ENCODE measurements around the gene PHF21A. TPM values are rescaled to one million over a fixed set of nuclear protein-coding genes. Genes with fewer than 3 reads are reported as not detected.
"Not testable (repeated sequence)": the region's sequence is repeated elsewhere in the genome, so short reads cannot be mapped to it uniquely, and the experiment has no call there.

Gene PHF21A
- polyA plus RNA-seq, 1 donor, result 70.0 TPM

GRCh38 chr11:46120346-46121300 is 631 bp downstream of the PHF21A start:
- DNase-seq, result peak; percentile 69

- peak; percentile 69 for DNase-seq
These were observed 1.7 kb downstream of the PHF21A start for GRCh38 chr11:46119352-46120216.

- no peak for DNase-seq
These were observed 2.4 kb downstream of the PHF21A start for GRCh38 chr11:46118702-46119351.

- DNase-seq, result no peak
These were observed 3.4 kb downstream of the PHF21A start for GRCh38 chr11:46117842-46118241.

GRCh38 chr11:46116712-46117037 is 4.6 kb downstream of the PHF21A start:
- not testable (repeated sequence) for DNase-seq

GRCh38 chr11:46116007-46116711 is 5.1 kb downstream of the PHF21A start:
- no peak for DNase-seq

GRCh38 chr11:46114961-46115360 is 6.3 kb downstream of the PHF21A start:
- no peak for DNase-seq

GRCh38 chr11:46114378-46114777 is 6.9 kb downstream of the PHF21A start:
- DNase-seq, result no peak

- DNase-seq, result no peak
These were observed 8.2 kb downstream of the PHF21A start for GRCh38 chr11:46112961-46113607.

GRCh38 chr11:46108751-46109150 is 12.5 kb downstream of the PHF21A start:
- no peak for DNase-seq

GRCh38 chr11:46107780-46108179 is 13.5 kb downstream of the PHF21A start:
- no peak for DNase-seq

GRCh38 chr11:46107408-46107718 is 13.9 kb downstream of the PHF21A start:
- no peak for DNase-seq

- no peak for DNase-seq
These were observed 14.5 kb downstream of the PHF21A start for GRCh38 chr11:46106530-46107407.

GRCh38 chr11:46105926-46106325 is 15.3 kb downstream of the PHF21A start:
- DNase-seq, result no peak

GRCh38 chr11:46105134-46105628 is 16.1 kb downstream of the PHF21A start:
- no peak for DNase-seq

- no peak for DNase-seq
These were observed 18.4 kb downstream of the PHF21A start for GRCh38 chr11:46102843-46103242.

- DNase-seq, result no peak
These were observed 20.6 kb downstream of the PHF21A start for GRCh38 chr11:46100670-46101069.

- no peak for DNase-seq
These were observed 21.3 kb downstream of the PHF21A start for GRCh38 chr11:46099963-46100316.

- no peak for DNase-seq
These were observed 30.9 kb downstream of the PHF21A start for GRCh38 chr11:46090375-46090774.

- DNase-seq, result no peak
These were observed 41.6 kb downstream of the PHF21A start for GRCh38 chr11:46079662-46080061.
